Left lung (tissue), 10 donors: ENCODE data around the gene FZD10. TPM values are rescaled to one million over a fixed set of nuclear protein-coding genes. Genes with fewer than 3 reads are reported as not detected.

Source experiments
- ATAC-seq: fragments of 200-7000 bp; cut with Tn5 transposase; one replicate; pipeline ENCODE4 v1.9.1; 2020; ENCODE audit warnings: moderate library complexity
- DNase-seq, 4 donors: peaks; one replicate each; pipeline ENCODE4 v3.0.0-alpha.2; 2013 to 2020
- H3K27ac ChIP-seq, 2 donors: fragments of 200-600 bp; sonication (generic) in 1 of 2; one replicate each; pipeline versions ENCODE4 v1.5.0 to v1.8.0; 2020 to 2021
- H3K27me3 ChIP-seq, 2 donors: fragments of 200-600 bp; sonication (generic) in 1 of 2; one replicate each; pipeline versions ENCODE4 v1.5.0 to v1.8.0; 2020 to 2021
- H3K36me3 ChIP-seq, 2 donors: fragments of 200-600 bp; sonication (generic) in 1 of 2; one replicate each; pipeline versions ENCODE4 v1.5.0 to v1.8.0; 2020 to 2021
- H3K4me1 ChIP-seq, 2 donors: fragments of 200-600 bp; one replicate each; pipeline ENCODE4 v1.8.0; 2021
- H3K4me3 ChIP-seq, 2 donors: fragments of 200-600 bp; sonication (generic) in 1 of 2; one replicate each; pipeline versions ENCODE4 v1.5.0 to v1.8.0; 2020 to 2021; ENCODE audit warnings: mild to moderate bottlenecking in 1 of 2
- H3K9me3 ChIP-seq, 2 donors: fragments of 200-600 bp; sonication (generic) in 1 of 2; one replicate each; pipeline versions ENCODE4 v1.5.0 to v1.8.0; 2020 to 2021
- intact Hi-C, 2 donors: fragments of 100-400 bp; cut with DNase I; formaldehyde crosslinking; loops; one replicate each; pipeline versions ENCODE4 v1.11.2 to v1.14.2; 2022
- polyA plus RNA-seq, 6 donors: library from polyadenylated mRNA; unstranded; fragments of 120-200 nt; gene quantifications; one replicate each; pipeline ENCODE4 v1.2.1, GENCODE V29; 2013; ENCODE audit not compliant: insufficient read length in 6 of 6
- total RNA-seq, 2 donors: library from RNA; stranded (reverse); fragmentation: NEBNext Ultra II Directional; extraction: Animal tissue kit (Norgen Biotek cat#: 25700); gene quantifications; one replicate each; pipeline ENCODE4 v1.2.1, GENCODE V29; 2021
- TF ChIP-seq, protein P1 (sequence below), 2 donors: fragments of 200-600 bp; sonication (generic) in 1 of 2; IDR thresholded peaks; one replicate each; pipeline versions ENCODE4 v1.5.0 to v1.8.0; 2021; ENCODE audit warnings: antibody characterized with exemption in 2 of 2
- donor health status: DM: no; HTN: yes; CAD: no.
- donor health status: DM: no; HTN: no; CAD: no.

Gene FZD10
- total and polyA plus RNA-seq, 8 donors, result 0.58 to 1.2 (median 0.89) TPM

DNA sequence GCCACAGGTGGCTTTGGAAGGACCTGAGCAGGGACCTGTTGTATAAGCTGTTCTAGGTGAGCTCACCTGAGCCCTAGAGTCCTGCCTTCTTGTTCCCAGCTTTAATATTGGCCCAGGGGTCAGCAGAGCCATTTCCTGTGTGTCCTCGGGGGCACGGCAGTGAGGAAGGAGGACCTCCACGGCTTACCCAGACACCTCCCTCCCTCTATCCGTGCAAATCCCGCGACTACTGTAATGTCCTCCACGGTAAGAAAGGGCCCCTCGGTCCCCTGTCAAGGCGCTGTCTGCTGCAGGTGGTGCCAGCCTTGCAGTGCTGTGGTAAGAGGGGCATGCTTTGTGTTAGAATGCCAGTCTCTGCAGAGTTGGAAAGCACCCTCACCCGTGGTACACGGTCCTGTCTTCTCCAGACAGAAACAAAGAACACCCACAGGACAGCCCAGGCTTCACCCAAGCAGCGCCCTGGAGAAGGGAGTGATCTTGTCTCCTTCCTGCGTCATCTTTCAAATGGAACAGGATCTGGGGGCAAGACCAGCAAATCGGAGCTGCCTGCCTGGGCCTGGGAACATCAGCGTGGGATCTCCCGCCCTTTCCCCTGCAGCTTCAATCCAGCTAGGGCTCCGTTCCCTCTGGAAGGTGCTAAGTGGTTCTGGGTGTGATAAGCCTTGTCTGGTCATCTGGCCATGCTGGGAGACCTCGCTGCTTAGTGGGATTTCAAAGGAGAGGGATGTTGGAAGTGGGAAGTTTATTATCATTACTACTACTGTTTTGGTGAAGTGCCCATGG, 20.2 kb upstream of the FZD10 start:
- Histone ChIP-seq H3K9me3 (no peaks in the 10 kb centered on the region), H3K27ac (no peak overlapping the region), H3K36me3 (no peaks in the 10 kb centered on the region), H3K27me3 (peaks cover 0 to 20% of the 10 kb centered on the region in 2 donors), H3K4me1 (no peaks in the 10 kb centered on the region), H3K4me3 (no peak overlapping the region)
- TF ChIP-seq, protein P1, sequence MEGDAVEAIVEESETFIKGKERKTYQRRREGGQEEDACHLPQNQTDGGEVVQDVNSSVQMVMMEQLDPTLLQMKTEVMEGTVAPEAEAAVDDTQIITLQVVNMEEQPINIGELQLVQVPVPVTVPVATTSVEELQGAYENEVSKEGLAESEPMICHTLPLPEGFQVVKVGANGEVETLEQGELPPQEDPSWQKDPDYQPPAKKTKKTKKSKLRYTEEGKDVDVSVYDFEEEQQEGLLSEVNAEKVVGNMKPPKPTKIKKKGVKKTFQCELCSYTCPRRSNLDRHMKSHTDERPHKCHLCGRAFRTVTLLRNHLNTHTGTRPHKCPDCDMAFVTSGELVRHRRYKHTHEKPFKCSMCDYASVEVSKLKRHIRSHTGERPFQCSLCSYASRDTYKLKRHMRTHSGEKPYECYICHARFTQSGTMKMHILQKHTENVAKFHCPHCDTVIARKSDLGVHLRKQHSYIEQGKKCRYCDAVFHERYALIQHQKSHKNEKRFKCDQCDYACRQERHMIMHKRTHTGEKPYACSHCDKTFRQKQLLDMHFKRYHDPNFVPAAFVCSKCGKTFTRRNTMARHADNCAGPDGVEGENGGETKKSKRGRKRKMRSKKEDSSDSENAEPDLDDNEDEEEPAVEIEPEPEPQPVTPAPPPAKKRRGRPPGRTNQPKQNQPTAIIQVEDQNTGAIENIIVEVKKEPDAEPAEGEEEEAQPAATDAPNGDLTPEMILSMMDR (IDR thresholded peaks at IDR 0.05), result no peak
- intact Hi-C loops, result no loop called here
- DNase-seq, result no peak
- ATAC-seq, result no peak

DNA sequence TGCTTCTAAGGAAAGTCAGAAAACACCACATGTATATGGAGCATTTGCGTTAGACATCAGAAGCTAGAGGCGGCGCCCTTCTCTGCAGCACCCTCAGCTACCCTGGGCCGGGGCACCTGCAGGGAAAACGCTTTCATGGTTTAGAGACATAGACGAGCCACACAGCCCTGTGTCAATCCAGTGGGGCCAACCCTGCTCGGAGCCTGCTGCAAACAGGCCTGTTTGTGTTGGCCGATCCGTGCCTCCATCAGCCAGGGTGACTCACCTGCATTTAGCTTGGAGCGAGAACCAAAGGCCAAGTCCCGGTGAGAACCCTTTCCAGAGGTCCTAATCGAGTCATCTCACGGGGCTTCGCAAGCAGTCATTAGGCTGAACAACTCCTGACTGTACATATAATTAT, 19.5 kb upstream of the FZD10 start:
- Histone ChIP-seq H3K9me3 (no peaks in the 10 kb centered on the region), H3K27ac (no peak overlapping the region), H3K27me3 (peaks cover 0 to 20% of the 10 kb centered on the region in 2 donors), H3K4me3 (no peak overlapping the region), H3K4me1 (no peaks in the 10 kb centered on the region), H3K36me3 (no peaks in the 10 kb centered on the region)
- TF ChIP-seq, protein P1 (IDR thresholded peaks at IDR 0.05), result no peak
- no peak for ATAC-seq
- intact Hi-C loops, result no loop called here
- DNase-seq, result no peak

DNA sequence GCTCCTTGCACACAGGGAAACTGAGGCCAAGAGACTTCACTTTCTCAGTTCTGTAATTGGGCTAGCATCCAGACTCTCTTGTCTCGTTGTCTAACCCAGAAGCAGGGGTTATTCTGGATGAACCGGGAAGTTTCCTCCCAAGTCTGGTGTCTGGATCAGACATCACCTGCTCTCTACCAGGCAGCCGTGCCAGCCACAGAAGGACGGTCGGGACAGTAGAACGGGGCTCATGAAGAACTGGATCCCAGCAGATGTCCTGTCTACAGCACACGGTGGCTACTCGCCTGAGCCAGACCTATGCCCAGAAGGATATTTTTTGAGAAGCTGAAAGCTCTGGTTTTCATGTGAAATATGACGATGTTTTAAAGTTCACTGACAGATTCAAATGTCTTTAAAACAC, 19.1 kb upstream of the FZD10 start:
- peaks cover 0 to 17% of the 10 kb centered on the region in 2 donors for H3K27me3 ChIP-seq
- intact Hi-C loops, result no loop called here
- H3K9me3 ChIP-seq, result no peaks in the 10 kb centered on the region
- ATAC-seq, result no peak
- DNase-seq, result no peak
- H3K4me1 ChIP-seq, result no peaks in the 10 kb centered on the region
- H3K4me3 ChIP-seq, result no peak overlapping the region
- TF ChIP-seq, protein P1 (IDR thresholded peaks at IDR 0.05), result no peak
- H3K27ac ChIP-seq, result no peak overlapping the region
- no peaks in the 10 kb centered on the region for H3K36me3 ChIP-seq

DNA sequence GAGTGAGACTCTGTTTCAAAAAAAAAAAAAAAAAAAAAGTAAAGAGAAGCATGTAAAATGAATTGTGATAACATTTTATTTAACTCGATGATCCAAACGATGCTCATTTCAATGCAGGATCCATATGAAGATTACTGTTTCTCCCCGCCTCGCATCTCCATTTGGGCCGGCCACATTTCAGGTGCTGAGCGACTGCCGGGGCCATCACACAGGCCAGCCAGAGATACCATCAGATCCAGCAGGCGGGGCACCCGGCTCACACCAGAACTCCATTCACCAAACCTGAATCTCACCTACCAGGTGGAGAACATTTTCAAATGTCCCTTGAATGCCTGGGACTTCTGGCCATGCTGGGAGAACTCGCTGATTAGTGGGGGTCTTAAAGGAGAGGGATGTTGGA, 18.0 kb upstream of the FZD10 start:
- intact Hi-C loops, result no loop called here
- H3K4me1 ChIP-seq, result no peaks in the 10 kb centered on the region
- no peak overlapping the region for H3K4me3 ChIP-seq
- ATAC-seq (no peak), DNase-seq (no peak)
- no peak overlapping the region for H3K27ac ChIP-seq
- H3K36me3 ChIP-seq, result no peaks in the 10 kb centered on the region
- no peaks in the 10 kb centered on the region for H3K9me3 ChIP-seq
- TF ChIP-seq, protein P1 (IDR thresholded peaks at IDR 0.05), result no peak
- H3K27me3 ChIP-seq, result peaks cover 0 to 6% of the 10 kb centered on the region in 2 donors

DNA sequence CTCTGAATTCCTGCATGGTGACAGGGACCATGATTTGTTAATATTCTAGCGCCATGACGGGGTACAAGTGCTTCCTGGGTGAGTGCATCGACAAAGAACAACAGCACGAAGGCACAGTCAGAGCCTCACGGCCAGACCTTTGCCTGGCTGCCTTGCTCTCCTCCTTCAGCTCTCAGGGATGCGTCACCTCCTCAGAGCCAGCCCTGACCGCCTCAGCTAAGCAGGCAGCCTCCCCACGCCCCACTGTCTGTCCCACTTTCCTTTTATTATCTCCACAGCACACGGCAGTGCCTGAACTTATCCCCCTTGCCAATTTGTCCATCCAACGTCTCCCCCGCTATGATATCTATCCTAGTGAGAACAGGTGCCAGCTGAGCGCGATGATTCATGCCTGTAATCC, 16.5 kb upstream of the FZD10 start:
- intact Hi-C loops, result no loop called here
- no peak overlapping the region for H3K4me3 ChIP-seq
- H3K4me1 ChIP-seq, result no peaks in the 10 kb centered on the region
- no peaks in the 10 kb centered on the region for H3K9me3 ChIP-seq
- H3K27me3 ChIP-seq, result peaks cover 0 to 6% of the 10 kb centered on the region in 2 donors
- no peaks in the 10 kb centered on the region for H3K36me3 ChIP-seq
- DNase-seq (no peak), ATAC-seq (no peak)
- no peak overlapping the region for H3K27ac ChIP-seq
- TF ChIP-seq, protein P1 (IDR thresholded peaks at IDR 0.05), result no peak
